ENCODE results near the gene ELOVL5. TPM values are rescaled to one million over a fixed set of nuclear protein-coding genes. Genes with fewer than 3 reads are reported as not detected.

The ELOVL5 gene
- total and polyA plus RNA-seq, 5 donors: 27.6 to 59.0 (median 31.5) TPM

GRCh38 chr6:53252177-53252692 is 96.5 kb downstream of the ELOVL5 start:
- Histone ChIP-seq H3K4me3 (ENCODE audit: low read length) (no peak overlapping the region), H3K4me1 (ENCODE audit: control insufficient read depth, insufficient read depth, low read length) (peaks cover 8% of the 10 kb centered on the region), H3K9me3 (ENCODE audit: control insufficient read depth, low read length) (no peaks in the 10 kb centered on the region), H3K27ac (ENCODE audit: low read length) (no peak overlapping the region), H3K27me3 (ENCODE audit: control insufficient read depth, insufficient read depth) (no peaks in the 10 kb centered on the region)
- 76% methylated on average over 3 of the region's 3 CpGs for WGBS
- no peak for ATAC-seq
- intact Hi-C loops (cut with DNase I): no loop called here
- no peak for DNase-seq

DNA sequence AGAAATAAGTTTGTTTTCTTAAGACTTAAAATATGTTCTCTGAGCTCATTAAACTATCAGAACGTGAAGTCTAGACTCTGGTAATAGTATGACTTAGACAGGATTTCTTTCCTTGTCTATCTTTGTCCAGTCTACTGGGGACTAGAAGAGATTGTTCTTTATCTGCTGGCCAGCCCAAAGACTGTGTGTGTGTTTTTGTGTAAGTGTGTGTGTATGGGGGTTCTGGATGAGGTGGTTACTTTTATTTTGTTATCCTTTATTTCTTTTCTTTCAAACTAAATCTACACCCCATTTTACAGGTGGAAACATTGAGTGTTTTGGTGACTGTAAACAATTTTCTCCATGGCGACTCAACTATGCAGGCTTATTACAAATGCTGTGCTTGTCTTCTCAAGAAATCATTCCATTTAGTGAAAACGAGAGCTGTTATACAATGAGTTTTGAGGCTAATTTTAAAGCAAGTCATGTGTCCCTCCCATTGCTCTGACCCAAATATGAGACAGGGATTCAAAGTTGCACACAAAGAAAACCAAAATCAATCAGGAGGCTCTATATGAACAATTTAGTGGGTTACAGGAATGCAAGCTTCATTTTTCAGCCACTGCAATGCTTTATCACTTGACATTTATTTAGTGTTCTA is 97.6 kb downstream of the ELOVL5 start:
- ATAC-seq: peak; percentile 21 to 45
- WGBS: 61% methylated on average over 3 of the region's 3 CpGs
- H3K27ac ChIP-seq (ENCODE audit: low read length): no peak overlapping the region

GRCh38 chr6:53250176-53251032 is 98.3 kb downstream of the ELOVL5 start:
- intact Hi-C loops (cut with DNase I): no loop called here
- H3K4me3 ChIP-seq (ENCODE audit: low read length): no peak overlapping the region
- WGBS: 68% methylated on average over 8 of the region's 8 CpGs
- peak; percentile 13 to 39 for ATAC-seq
- peak overlapping the region; percentile 6 for H3K27ac ChIP-seq (ENCODE audit: low read length)
- H3K27me3 ChIP-seq (ENCODE audit: control insufficient read depth, insufficient read depth): no peaks in the 10 kb centered on the region
- peaks cover 6% of the 10 kb centered on the region for H3K4me1 ChIP-seq (ENCODE audit: control insufficient read depth, insufficient read depth, low read length)
- no peaks in the 10 kb centered on the region for H3K9me3 ChIP-seq (ENCODE audit: control insufficient read depth, low read length)
- DNase-seq: no peak

More for the DNA sequence above, 97.6 kb downstream of the ELOVL5 start:
- H3K9me3 ChIP-seq (ENCODE audit: control insufficient read depth, low read length): no peaks in the 10 kb centered on the region
- H3K27me3 ChIP-seq (ENCODE audit: control insufficient read depth, insufficient read depth): no peaks in the 10 kb centered on the region
- no peak overlapping the region for H3K4me3 ChIP-seq (ENCODE audit: low read length)
- no peak for DNase-seq
- intact Hi-C loops (cut with DNase I): no loop called here
- H3K4me1 ChIP-seq (ENCODE audit: control insufficient read depth, insufficient read depth, low read length): peaks cover 6% of the 10 kb centered on the region

DNA sequence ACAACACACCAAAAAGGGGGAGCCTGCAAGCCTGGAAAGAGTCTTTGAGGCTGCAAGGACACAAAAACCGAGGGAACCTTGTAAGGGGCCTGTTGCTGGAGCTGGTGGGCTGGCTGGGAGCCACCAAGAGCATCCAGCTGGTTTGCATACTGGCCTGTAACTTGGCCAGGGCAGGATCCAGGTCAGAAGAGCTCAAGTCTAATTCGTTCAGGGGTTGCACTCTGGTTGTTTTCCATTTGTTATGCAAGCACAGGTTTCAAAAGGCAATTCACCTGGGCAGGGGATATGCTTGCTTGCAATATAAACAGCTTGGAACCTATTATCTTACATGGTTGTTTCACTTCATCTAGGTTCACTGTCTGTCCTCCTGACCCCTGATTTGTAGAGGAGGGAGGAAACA is 101.8 kb downstream of the ELOVL5 start:
- intact Hi-C loops (cut with DNase I): no loop called here
- no peak for ATAC-seq

GRCh38 chr6:53244958-53245357 is 103.8 kb downstream of the ELOVL5 start:
- DNase-seq (no peak), ATAC-seq (peak in 1 of 2 donors; percentile 25)
- Histone ChIP-seq H3K27me3 (ENCODE audit: control insufficient read depth, insufficient read depth) (no peaks in the 10 kb centered on the region), H3K4me3 (ENCODE audit: low read length) (no peak overlapping the region), H3K9me3 (ENCODE audit: control insufficient read depth, low read length) (no peaks in the 10 kb centered on the region), H3K4me1 (ENCODE audit: control insufficient read depth, insufficient read depth, low read length) (no peaks in the 10 kb centered on the region), H3K27ac (ENCODE audit: low read length) (no peak overlapping the region)
- WGBS: 78% methylated on average over 5 of the region's 5 CpGs
- intact Hi-C loops (cut with DNase I): no loop called here

More for the DNA sequence above, 101.8 kb downstream of the ELOVL5 start:
- H3K27ac ChIP-seq (ENCODE audit: low read length): no peak overlapping the region
- no peaks in the 10 kb centered on the region for H3K27me3 ChIP-seq (ENCODE audit: control insufficient read depth, insufficient read depth)
- H3K4me1 ChIP-seq (ENCODE audit: control insufficient read depth, insufficient read depth, low read length): peaks cover 6% of the 10 kb centered on the region
- peak in 1 of 3 donors; percentile 43 for DNase-seq
- no peak overlapping the region for H3K4me3 ChIP-seq (ENCODE audit: low read length)
- 58% methylated on average over 2 of the region's 2 CpGs for WGBS
- no peaks in the 10 kb centered on the region for H3K9me3 ChIP-seq (ENCODE audit: control insufficient read depth, low read length)

DNA sequence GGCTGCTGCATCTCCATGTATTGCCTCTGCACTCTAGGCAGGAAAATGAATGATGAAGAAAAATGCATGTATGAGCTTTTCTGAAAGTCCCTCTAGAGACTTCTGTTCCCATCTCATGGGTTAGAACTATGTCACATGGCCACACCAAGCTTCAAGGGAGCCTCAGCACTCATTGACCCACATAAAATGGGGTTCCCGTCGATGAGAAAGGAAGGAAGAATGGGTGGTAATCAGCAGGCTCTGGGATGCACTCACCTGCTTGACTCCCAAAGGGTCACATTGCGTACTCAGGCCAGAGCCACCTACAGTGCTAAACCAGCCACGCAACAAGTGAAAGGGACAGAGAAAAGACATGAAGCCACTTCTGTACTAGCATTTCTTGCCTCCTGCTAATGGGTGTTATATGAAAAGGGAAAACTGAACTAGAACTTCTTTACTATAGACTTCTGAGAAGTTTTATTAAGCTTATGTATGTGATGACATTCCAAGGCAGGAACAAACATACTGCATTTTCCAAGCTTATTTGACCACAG is 104.3 kb downstream of the ELOVL5 start:
- Histone ChIP-seq H3K4me1 (ENCODE audit: control insufficient read depth, insufficient read depth, low read length) (no peaks in the 10 kb centered on the region), H3K4me3 (ENCODE audit: low read length) (no peak overlapping the region), H3K27ac (ENCODE audit: low read length) (no peak overlapping the region), H3K27me3 (ENCODE audit: control insufficient read depth, insufficient read depth) (no peaks in the 10 kb centered on the region), H3K9me3 (ENCODE audit: control insufficient read depth, low read length) (no peaks in the 10 kb centered on the region)
- ATAC-seq (no peak), DNase-seq (no peak)
- WGBS: 91% methylated on average over 4 of the region's 4 CpGs
- intact Hi-C loops (cut with DNase I): no loop called here

- intact Hi-C loops (cut with DNase I): no loop called here
- WGBS: 86% methylated on average over 4 of the region's 4 CpGs
These were observed 106.8 kb downstream of the ELOVL5 start for GRCh38 chr6:53241938-53242337.

GRCh38 chr6:53240761-53241160 is 108.0 kb downstream of the ELOVL5 start:
- 82% methylated on average over 2 of the region's 2 CpGs for WGBS
- H3K4me3 ChIP-seq (ENCODE audit: low read length): no peak overlapping the region
- ATAC-seq: peak in 1 of 2 donors; percentile 40
- no peak for DNase-seq
- intact Hi-C loops (cut with DNase I): no loop called here
- H3K9me3 ChIP-seq (ENCODE audit: control insufficient read depth, low read length): no peaks in the 10 kb centered on the region
- H3K27me3 ChIP-seq (ENCODE audit: control insufficient read depth, insufficient read depth): no peaks in the 10 kb centered on the region
- no peaks in the 10 kb centered on the region for H3K4me1 ChIP-seq (ENCODE audit: control insufficient read depth, insufficient read depth, low read length)
- H3K27ac ChIP-seq (ENCODE audit: low read length): no peak overlapping the region

More at GRCh38 chr6:53241938-53242337, 106.8 kb downstream of the ELOVL5 start:
- H3K4me3 ChIP-seq (ENCODE audit: low read length): no peak overlapping the region
- H3K4me1 ChIP-seq (ENCODE audit: control insufficient read depth, insufficient read depth, low read length): no peaks in the 10 kb centered on the region
- no peaks in the 10 kb centered on the region for H3K27me3 ChIP-seq (ENCODE audit: control insufficient read depth, insufficient read depth)
- H3K27ac ChIP-seq (ENCODE audit: low read length): no peak overlapping the region
- peak; percentile 69 to 71 for ATAC-seq
- no peaks in the 10 kb centered on the region for H3K9me3 ChIP-seq (ENCODE audit: control insufficient read depth, low read length)
- peak in 2 of 3 donors; percentile 19 to 40 for DNase-seq

- 97% methylated on average over 3 of the region's 3 CpGs for WGBS
- Histone ChIP-seq H3K4me1 (ENCODE audit: control insufficient read depth, insufficient read depth, low read length) (no peaks in the 10 kb centered on the region), H3K27ac (ENCODE audit: low read length) (no peak overlapping the region), H3K4me3 (ENCODE audit: low read length) (no peak overlapping the region), H3K9me3 (ENCODE audit: control insufficient read depth, low read length) (no peaks in the 10 kb centered on the region), H3K27me3 (ENCODE audit: control insufficient read depth, insufficient read depth) (no peaks in the 10 kb centered on the region)
- intact Hi-C loops (cut with DNase I): no loop called here
- ATAC-seq (no peak), DNase-seq (no peak)
These were observed 108.6 kb downstream of the ELOVL5 start for GRCh38 chr6:53240139-53240538.

GRCh38 chr6:53239526-53239925 is 109.2 kb downstream of the ELOVL5 start:
- ATAC-seq (no peak), DNase-seq (no peak)
- H3K4me3 ChIP-seq (ENCODE audit: low read length): no peak overlapping the region
- whole genome bisulfite sequencing: 94% methylated on average over 3 of the region's 3 CpGs
- intact Hi-C loops (cut with DNase I): no loop called here
- H3K27ac ChIP-seq (ENCODE audit: low read length): no peak overlapping the region
- H3K4me1 ChIP-seq (ENCODE audit: control insufficient read depth, insufficient read depth, low read length): no peaks in the 10 kb centered on the region
- no peaks in the 10 kb centered on the region for H3K27me3 ChIP-seq (ENCODE audit: control insufficient read depth, insufficient read depth)
- H3K9me3 ChIP-seq (ENCODE audit: control insufficient read depth, low read length): no peaks in the 10 kb centered on the region

DNA sequence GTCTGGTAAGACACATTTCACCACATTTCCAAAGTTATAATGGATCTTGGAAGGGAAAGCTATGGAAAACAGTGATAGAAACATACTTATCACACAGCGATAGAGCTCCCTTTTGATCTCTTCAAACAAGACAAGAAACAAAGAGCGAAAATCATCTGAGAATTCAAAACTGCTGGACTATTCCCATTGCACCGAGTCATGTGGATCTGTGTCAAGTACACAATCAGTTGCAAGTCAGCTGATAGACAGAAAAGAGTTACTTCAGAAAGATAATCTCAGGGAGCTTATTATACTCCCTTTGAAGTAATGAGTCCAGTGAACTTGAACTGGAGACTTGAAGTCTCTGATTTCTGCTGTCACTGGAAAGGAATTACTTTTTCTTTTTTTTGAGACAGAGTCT is 110.4 kb downstream of the ELOVL5 start:
- intact Hi-C loops (cut with DNase I): no loop called here
- H3K27ac ChIP-seq (ENCODE audit: low read length): no peak overlapping the region
- no peaks in the 10 kb centered on the region for H3K9me3 ChIP-seq (ENCODE audit: control insufficient read depth, low read length)
- no peak for ATAC-seq
- no peak for DNase-seq
- H3K4me3 ChIP-seq (ENCODE audit: low read length): no peak overlapping the region
- no peaks in the 10 kb centered on the region for H3K27me3 ChIP-seq (ENCODE audit: control insufficient read depth, insufficient read depth)
- 51% methylated on average over 3 of the region's 3 CpGs for WGBS
- no peaks in the 10 kb centered on the region for H3K4me1 ChIP-seq (ENCODE audit: control insufficient read depth, insufficient read depth, low read length)
